Panc1 (cell line): ENCODE results near the gene MEIS3. TPM values are rescaled to one million over a fixed set of nuclear protein-coding genes. Genes with fewer than 3 reads are reported as not detected.
"Not testable (repeated sequence)": the region's sequence is repeated elsewhere in the genome, so short reads cannot be mapped to it uniquely, and the experiment has no call there.

ENCODE experiments used
- ATAC-seq: fragments of 200-7000 bp; cut with Tn5 transposase; 2 replicates; pipeline ENCODE4 v1.9.1; 2020; ENCODE audit warnings: mild to moderate bottlenecking, moderate library complexity
- BruUV-seq: library from RNA; stranded (reverse); fragments of 400-500 nt; replicated peaks from 2 replicates; lab custom pipeline; 2021; lab: Mats Ljungman, UMichigan
- CTCF ChIA-PET: fragments of 300-600 bp; sonication (Branson Sonifier 250); formaldehyde crosslinking; loops from one replicate; lab custom pipeline; 2022; ENCODE audit warnings: antibody characterized with exemption; lab: Charles Lee
- POLR2A ChIA-PET: fragments of 300-600 bp; sonication (Branson Sonifier 250); formaldehyde crosslinking; loops from one replicate; lab custom pipeline; 2022; ENCODE audit warnings: antibody characterized with exemption; lab: Charles Lee
- DNase-seq: peaks from one replicate; pipeline ENCODE4 v3.0.0-alpha.2; 2010; ENCODE audit warnings: low read depth, low spot score
- H3K27ac ChIP-seq: 2 replicates; pipeline ENCODE4 v1.5.1; 2011; ENCODE audit warnings: mild to moderate bottlenecking, low read length, inconsistent platforms
- H3K27me3 ChIP-seq: fragments of 200-500 bp; sonication (Bioruptor generic); 2 replicates; pipeline ENCODE4 v1.6.0; 2014; ENCODE audit warnings: low read length, inconsistent platforms; ENCODE audit not compliant: control insufficient read depth, insufficient read depth
- H3K36me3 ChIP-seq: fragments of 200-500 bp; sonication (Bioruptor generic); 2 replicates; pipeline ENCODE4 v1.5.1; 2014; ENCODE audit warnings: inconsistent platforms, mild to moderate bottlenecking, low read length, moderate library complexity; ENCODE audit not compliant: control insufficient read depth, insufficient read depth
- H3K4me1 ChIP-seq: 2 replicates; pipeline ENCODE4 v1.5.1; 2011; ENCODE audit warnings: inconsistent platforms, mild to moderate bottlenecking, low read length, moderate library complexity; ENCODE audit not compliant: control insufficient read depth, insufficient read depth
- H3K4me3 ChIP-seq, 2 experiments: 2 replicates each; pipeline ENCODE4 v1.5.1; 2011 to 2012; ENCODE audit warnings: low read depth in 2 of 2, low read length in 2 of 2, mild to moderate bottlenecking in 2 of 2, inconsistent platforms in 1 of 2, moderate library complexity in 1 of 2
- H3K9me3 ChIP-seq: fragments of 200-500 bp; sonication (Bioruptor generic); 2 replicates; pipeline ENCODE4 v1.5.1; 2014; ENCODE audit warnings: low read depth, mild to moderate bottlenecking, inconsistent platforms, low read length, moderate library complexity; ENCODE audit not compliant: control insufficient read depth, insufficient read depth
- CTCF ChIP-seq: fragments of 450-650 bp; IDR thresholded peaks from 2 replicates; pipeline ENCODE4 v1.5.1; 2017; ENCODE audit warnings: mild to moderate bottlenecking
- REST ChIP-seq, 2 experiments: IDR thresholded peaks; 2 replicates each; pipeline ENCODE4 v1.6.1; 2011 to 2012; ENCODE audit warnings: low read depth in 2 of 2, control low read depth in 1 of 2, low read length in 1 of 2, mild to moderate bottlenecking in 1 of 2, moderate library complexity in 1 of 2; ENCODE audit not compliant: insufficient read depth in 1 of 2
- SIN3A ChIP-seq: IDR thresholded peaks from 2 replicates; pipeline ENCODE4 v1.6.1; 2012; ENCODE audit warnings: low read depth, mild to moderate bottlenecking, low read length, moderate library complexity, borderline replicate concordance; ENCODE audit not compliant: insufficient read depth
- TCF7L2 ChIP-seq: IDR thresholded peaks from 2 replicates; pipeline ENCODE4 v1.6.1; 2011; ENCODE audit warnings: mild to moderate bottlenecking, low read depth, low read length, inconsistent platforms
- in situ Hi-C: cut with HindIII; loops from 2 replicates; pipeline ENCODE4 v1.10.0; 2016; ENCODE audit warnings: low sequenced_read_pairs, low pct_unique_long_range_greater_than_20kb
- intact Hi-C: fragments of 100-400 bp; cut with micrococcal nuclease; formaldehyde crosslinking; loops from one replicate; pipeline ENCODE4 v1.10.0; 2022; ENCODE audit not compliant: unreplicated experiment
- total RNA-seq: library from RNA; stranded (reverse); gene quantifications from one replicate; pipeline ENCODE4 v1.2.1, GENCODE V29; 2021; ENCODE audit not compliant: unreplicated experiment

The MEIS3 gene
- total RNA-seq, 1 experiment from 2014 or later: 11.3 TPM

- H3K9me3 ChIP-seq: no peaks in the 10 kb centered on the region
- ChIA-PET POLR2A (no interaction called here), CTCF (no interaction called here)
- DNase-seq: no peak
- BruUV-seq: no TSS peak
- no peak overlapping the region for H3K27ac ChIP-seq
- no peaks in the 10 kb centered on the region for H3K4me1 ChIP-seq
- intact Hi-C loops: no loop called here
- ATAC-seq: no peak
- in situ Hi-C loops: no loop called here
- H3K36me3 ChIP-seq: no peaks in the 10 kb centered on the region
- H3K27me3 ChIP-seq: no peaks in the 10 kb centered on the region
- no peak overlapping the region for H3K4me3 ChIP-seq
- TF ChIP-seq SIN3A (no peak), TCF7L2 (no peak), CTCF (no peak), REST (IDR thresholded peaks at IDR 0.05; ENCODE audit: insufficient read depth in 1 of 2, low read depth in 2 of 2, low read length in 1 of 2) (no peak)
Measured at GRCh38 chr19:47389150-47389556, 30.2 kb downstream of the MEIS3 start.

- POLR2A ChIA-PET: interaction anchor here (0.7 kb wide), 1 partner anchor 70 kb away, joined by 3 read pairs; no protein-coding TSS in a partner anchor
Measured at GRCh38 chr19:47388721-47389120, 30.6 kb downstream of the MEIS3 start.

DNA sequence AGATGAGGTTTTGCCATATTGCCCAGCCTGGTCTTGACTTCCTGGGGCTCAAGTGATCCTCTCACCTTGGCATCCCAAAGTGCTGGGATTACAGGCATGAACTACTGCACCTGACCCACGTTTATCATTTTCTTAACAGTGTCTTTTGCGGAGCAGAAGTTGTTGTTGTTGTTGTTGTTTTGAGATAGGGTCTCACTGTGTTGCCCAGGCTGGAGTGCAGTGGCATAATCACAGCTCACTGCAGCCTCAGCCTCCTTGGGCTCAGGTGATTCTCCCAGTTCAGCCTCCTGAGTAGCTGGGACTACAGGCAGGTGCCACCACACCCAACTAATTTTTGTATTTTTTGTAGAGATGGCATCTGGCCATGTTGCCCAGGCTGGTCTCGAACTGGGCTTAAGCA is 31.7 kb downstream of the MEIS3 start:
- H3K36me3 ChIP-seq, intact Hi-C loops, H3K4me1 ChIP-seq, BruUV-seq, H3K4me3 ChIP-seq, H3K9me3 ChIP-seq, H3K27me3 ChIP-seq, CTCF ChIA-PET, H3K27ac ChIP-seq, POLR2A ChIA-PET, DNase-seq, in situ Hi-C loops, ATAC-seq: not testable (repeated sequence)

More at GRCh38 chr19:47388721-47389120, 30.6 kb downstream of the MEIS3 start:
- H3K27me3 ChIP-seq, H3K36me3 ChIP-seq, H3K27ac ChIP-seq, ATAC-seq, intact Hi-C loops, H3K4me3 ChIP-seq, BruUV-seq, H3K4me1 ChIP-seq, CTCF ChIA-PET, DNase-seq, H3K9me3 ChIP-seq, in situ Hi-C loops: not testable (repeated sequence)

- in situ Hi-C loops, BruUV-seq, intact Hi-C loops: not testable (repeated sequence)
Measured at GRCh38 chr19:47386582-47386981, 32.7 kb downstream of the MEIS3 start.

GRCh38 chr19:47384533-47384932 is 34.8 kb downstream of the MEIS3 start:
- H3K27ac ChIP-seq, H3K9me3 ChIP-seq, ATAC-seq, DNase-seq, H3K36me3 ChIP-seq, CTCF ChIA-PET, H3K27me3 ChIP-seq, H3K4me3 ChIP-seq, in situ Hi-C loops, POLR2A ChIA-PET, BruUV-seq, intact Hi-C loops, H3K4me1 ChIP-seq: not testable (repeated sequence)

More at GRCh38 chr19:47386582-47386981, 32.7 kb downstream of the MEIS3 start:
- H3K9me3 ChIP-seq, H3K27me3 ChIP-seq, POLR2A ChIA-PET, DNase-seq, H3K4me1 ChIP-seq, H3K27ac ChIP-seq, H3K4me3 ChIP-seq, ATAC-seq, H3K36me3 ChIP-seq: not testable (repeated sequence)
- CTCF ChIA-PET: interaction anchor here (0.6 to 0.7 kb wide), 2 partner anchors 9 to 385 kb away, joined by 3 to 6 read pairs; no protein-coding TSS in a partner anchor
